CD4-positive, alpha-beta T cell treated with Interleukin-17A for 4 hours (primary cell): Measurements from ENCODE around the gene PNCK.
"Not testable (repeated sequence)": the region's sequence is repeated elsewhere in the genome, so short reads cannot be mapped to it uniquely, and the experiment has no call there.

ENCODE experiments used
- DNase-seq: peaks from one replicate; pipeline ENCODE4 v3.0.0-alpha.2; 2020; ENCODE audit warnings: mixed read lengths

Gene PNCK

DNA sequence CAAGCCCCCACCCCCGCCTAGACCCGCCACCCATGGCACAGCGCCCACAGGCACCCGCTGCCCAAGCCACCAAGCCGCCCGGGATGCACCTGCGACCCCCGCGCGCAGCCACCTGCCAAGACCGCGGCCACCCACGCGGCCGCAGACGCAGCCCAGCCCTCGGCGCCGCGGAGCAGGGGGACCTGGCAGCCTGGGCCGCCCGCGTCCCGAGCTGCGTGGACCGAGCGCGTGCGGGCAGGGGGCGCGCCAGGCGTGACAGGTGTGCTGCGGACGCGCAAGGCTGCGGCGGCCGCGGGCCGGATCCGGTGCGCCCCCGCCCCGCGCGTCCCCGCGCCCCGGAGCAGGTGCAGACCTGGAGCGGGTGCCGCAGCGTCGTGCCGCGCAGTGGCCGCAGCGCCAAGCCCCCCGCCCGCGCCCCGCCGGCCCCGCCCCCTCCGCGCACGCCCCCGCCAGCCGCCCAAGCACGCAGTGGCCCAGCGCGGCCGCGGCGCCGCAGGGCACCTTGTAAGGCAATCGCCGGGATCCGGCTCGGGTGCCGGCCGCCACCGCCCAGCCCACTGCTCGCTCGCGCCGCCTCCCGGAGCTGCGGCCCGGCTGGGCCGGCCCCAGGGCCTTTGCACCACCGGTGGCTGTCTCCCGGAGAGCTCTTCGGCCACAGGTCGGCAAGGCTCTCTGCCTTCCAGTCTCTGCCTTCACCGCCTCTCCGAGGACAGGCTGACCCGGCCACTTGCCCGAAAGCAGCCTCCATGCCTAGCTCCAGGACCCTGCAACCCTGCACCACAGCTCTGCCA is at the start of gene PNCK:
TSS of gene PNCK (minus strand) at position 386 of the 791 bp plus-strand sequence. CDS start 737 bp downstream, outside the sequence.
- DNase-seq, result no peak

DNA sequence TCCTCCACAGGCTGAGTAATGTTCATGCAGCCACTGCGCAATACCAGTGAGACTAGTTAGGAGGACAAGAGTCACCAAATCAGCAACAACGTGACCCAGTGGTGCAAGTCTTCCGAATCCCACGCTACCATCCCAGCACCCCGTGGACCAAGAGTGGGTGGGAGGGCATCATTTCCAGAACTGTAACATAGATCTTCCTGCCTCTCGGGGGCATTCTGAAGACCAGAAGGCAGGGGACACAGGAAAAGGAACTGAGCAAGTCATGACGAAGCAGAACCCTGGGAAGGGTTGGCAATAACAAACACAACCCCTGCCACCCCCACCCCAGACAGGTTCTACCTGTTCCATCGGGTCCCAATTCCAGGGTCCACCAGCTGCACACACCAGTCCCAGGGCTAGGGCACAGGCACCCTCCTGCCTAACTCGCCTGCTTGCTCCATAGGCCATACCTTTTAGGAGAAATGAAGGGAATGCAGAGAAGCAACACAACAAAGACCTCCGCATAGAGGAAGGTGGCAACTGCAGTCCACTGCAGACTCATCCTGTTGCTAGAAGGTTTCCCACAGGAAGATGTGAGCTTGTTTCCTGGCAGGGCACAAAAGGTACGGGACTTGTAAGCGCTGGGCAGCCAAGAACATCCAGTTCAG is 49.2 kb upstream of the PNCK start:
- no peak for DNase-seq

DNA sequence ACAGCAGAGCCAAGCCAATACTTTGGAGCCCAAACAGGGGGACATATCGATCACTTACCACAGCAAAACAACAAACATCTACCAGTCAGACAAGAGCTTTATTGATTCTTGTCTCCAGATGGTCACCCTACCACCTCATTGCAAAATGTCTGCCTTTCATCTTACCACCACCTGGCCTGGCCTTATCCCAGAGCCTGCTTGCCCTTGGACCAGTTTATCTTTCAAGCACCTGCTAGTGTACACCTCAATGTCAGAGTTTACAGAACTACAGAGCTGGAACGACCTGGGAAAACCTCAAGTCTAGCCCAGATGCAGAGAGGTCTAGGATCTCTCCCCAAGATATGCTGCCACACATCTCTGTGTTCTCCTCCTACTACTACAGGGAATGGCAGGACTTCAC is 46.1 kb upstream of the PNCK start:
- no peak for DNase-seq

DNA sequence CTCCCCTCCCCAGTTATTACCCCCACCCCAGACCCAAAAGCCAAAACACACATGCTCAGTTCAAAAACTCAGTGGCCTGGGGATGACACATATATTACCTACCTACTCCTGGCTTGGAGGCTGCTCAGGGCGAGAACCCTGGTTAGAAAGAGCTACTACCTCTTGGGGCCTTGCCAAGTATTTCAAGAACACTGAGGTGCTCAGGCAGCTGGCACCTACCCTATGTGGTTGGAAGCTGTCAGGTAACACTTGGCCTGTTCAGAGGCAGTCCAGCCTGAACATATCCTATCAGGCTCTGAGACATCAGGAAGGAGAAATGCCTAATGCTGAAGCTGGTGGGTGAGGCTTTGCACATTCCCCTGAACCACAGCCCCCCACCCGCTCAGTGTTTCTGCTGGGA is 45.6 kb upstream of the PNCK start:
- no peak for DNase-seq

GRCh38 chrX:153717445-153717844 is 43.8 kb upstream of the PNCK start:
- DNase-seq, result no peak

GRCh38 chrX:153714256-153714655 is 40.6 kb upstream of the PNCK start:
- DNase-seq, result no peak

DNA sequence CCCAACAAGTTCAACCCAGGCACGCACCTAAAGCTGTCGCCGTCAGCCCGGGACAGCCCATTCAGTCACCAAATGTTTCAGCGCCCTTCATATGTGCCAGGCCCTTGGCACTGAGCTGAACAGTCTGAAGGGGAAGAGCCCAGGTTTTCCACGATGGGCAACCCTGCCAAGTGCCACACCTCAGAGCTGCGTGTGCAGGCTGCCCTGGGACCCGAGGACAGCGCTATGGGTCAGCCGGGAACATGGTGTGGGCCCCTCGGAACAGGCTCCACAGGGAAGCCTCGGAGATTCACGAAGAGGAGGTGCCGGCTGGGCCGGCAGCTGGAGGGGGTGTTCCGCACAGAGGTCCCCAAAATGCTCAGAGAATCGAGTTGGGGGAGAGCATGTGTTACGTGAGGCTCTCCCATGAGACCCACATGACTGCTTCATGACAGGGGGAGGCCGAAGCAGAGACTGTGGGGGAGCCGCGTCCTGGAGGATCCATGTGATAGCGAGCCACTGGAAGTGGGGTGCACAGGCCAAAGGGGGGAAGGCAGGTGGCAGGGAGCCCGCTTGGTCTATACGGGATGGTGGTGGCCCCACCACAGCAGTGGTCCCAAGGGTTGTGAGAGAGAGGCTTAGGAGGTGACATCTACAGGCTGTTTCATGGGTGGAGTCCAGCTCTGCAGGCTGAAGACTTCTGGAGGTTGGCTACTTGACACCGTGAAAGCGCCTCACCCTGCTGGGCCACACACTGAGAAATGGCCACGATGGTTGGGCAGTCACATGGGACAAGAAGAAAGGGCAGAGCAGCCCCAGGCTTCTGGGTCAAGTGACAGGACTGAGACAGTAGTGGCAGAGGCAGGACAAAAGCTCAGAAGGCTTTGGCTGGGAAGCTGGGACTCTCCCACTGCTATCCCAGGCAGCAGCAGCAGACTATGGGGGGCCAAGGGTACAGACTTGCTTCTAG is 36.4 kb upstream of the PNCK start:
- DNase-seq, result no peak

DNA sequence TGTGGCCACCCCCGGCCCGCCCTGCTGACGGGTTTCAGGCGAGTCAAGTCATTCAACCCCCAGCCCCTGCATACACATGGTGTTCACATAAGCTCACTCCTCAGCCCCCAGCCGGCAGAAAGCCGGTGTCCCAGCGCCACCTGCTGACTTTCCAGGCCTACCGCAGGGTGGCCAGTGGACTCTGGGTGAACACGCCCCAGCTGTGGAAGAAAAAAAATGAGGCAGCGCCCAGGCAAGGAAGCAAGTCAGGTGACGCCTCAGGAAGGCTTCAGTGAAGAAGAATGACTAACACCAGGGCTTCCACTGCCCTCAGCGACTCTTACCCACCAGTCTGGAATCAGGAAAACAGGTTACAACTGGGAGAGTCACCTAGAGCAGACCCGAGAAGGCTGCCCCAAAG is 34.8 kb upstream of the PNCK start:
- DNase-seq, result peak; percentile 54

- no peak for DNase-seq
These were observed 33.8 kb upstream of the PNCK start for GRCh38 chrX:153707406-153707805.

- no peak for DNase-seq
These were observed 33.2 kb upstream of the PNCK start for GRCh38 chrX:153706799-153707198.

GRCh38 chrX:153705403-153706060 is 31.9 kb upstream of the PNCK start:
- not testable (repeated sequence) for DNase-seq

DNA sequence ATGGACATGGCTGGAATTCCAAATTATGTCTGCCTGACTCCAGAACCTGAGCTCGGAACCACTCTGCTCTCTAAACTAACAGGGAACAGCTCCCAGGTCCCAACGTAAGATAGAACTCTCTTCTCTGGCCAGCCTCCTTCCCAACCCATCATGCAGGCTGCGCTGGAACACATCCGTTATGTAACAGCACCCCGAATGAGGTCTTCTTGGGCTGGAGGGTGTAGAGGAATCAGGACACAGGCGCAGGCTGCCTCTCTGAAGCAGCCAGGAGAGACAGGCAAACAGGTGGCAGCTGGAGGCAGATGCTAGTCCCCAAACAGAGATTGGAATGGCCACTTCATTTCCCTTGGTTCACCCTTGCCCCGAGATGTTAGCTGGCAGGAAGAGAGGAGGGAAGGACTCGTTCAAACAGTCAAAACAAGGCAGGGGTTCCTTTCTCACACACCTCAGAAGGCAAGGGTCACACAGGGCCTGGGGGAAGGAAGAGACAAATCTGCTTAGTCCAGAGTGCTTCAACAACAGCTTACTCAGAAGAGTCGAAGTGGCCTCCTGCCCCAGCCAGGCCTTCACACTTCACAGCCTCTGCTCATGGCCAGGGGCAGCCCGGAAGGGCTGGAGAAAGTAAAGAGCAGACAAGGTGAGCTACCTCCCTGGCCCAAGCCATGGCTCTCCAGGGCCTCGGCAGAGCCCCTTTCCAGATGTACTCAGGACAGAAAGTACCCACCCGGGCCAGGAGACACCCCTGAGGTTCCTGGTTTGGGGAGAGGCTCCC is 31.2 kb upstream of the PNCK start:
- not testable (repeated sequence) for DNase-seq

DNA sequence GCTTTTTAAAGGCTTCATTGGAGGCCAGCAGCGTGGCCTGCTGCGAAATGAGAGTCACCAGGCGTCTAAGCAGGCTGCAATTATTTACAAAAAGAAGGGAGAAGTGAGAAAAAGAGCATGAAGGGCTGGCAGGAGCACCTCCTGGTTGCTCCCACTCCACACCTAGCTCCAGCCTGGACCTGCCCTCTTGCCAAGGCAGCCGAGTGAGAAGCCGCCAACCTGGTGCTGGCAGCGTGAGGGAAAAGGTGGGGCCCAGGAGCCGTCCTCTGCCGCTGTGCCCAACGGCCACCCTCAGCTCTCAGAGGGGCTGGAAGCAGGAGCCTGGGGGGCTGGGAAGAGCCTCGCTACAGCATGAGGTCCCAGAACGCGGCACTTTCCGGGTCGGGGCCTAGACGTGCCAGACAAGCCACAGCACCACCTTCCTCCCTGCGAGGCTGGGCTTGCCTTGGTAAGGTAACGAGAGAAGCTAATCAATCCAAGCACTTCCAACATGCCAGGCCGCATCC is 30.5 kb upstream of the PNCK start:
- no peak for DNase-seq

- no peak for DNase-seq
These were observed 29.4 kb upstream of the PNCK start for GRCh38 chrX:153703036-153703370.

DNA sequence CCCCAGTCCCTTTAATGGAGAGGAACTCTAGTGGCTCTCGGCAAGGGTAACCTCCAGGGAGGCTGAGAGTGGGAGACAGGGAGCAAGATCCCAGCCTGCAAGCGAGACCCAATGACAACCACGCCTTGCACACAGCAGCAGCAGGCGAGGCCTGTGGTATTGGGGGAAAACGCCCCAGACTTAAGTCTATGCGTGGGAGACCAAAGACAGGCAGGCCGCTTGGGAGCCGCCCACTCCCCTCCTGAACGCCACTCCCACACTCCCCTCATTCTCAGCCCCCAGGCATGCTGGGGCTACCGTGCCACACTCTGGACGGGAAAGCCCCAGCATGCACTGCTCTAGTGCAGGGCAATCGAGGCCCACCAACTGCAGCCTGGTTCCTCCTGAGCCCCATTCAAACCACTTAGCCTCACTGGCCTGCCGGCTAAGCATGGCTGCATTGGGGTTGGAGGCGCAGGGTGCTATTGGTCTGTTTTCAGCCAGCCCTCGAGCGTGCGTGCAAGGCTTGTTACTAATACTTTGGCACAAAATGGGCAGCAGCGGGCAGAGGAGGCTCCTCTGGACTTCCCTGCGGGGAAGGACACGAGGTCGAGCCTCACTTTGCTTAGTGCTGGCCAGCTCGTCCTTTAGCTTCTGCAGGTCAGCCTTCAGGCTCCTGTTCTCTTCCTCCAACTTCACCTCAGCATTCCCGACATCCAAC is 28.9 kb upstream of the PNCK start:
- no peak for DNase-seq

DNA sequence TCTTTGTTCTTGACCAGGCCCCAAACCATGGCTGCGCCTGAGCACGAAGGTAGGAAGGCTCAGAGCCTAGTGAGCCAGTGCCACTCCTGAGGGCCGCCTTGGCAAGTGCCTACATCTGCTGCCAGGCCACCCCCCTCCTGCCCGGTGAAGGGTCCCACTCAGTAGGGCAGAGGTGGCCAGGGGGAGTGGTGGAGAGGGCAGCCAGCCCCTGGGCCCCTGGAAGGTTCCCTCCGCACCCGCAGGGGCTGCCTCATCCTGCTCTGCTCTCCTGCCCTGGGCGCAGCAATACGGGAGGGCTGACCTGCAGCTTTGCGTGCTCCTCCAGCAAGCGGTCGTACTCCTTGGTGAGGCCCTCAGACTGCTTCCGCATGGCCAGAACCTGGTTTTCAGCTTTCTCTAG is 28.1 kb upstream of the PNCK start:
- DNase-seq, result no peak

DNA sequence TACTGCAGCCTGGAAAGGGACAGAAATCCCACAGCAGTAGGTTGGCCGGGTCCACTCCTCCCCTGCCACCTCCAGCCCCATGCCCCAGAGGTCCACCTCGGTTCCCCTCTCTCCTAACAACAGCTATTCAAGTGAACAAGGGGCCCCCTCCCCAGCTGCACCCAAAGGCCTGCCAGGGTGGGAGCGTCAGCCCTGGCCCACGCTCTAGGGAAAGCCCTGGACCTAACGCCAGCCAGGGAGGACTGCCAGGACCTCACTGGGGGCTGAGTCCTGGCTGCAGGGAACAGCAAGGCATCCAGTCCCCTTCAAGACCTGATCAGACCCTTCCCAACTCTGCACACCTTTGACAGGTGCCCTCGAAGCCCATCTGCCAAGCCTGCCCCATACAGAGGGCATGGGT is 27.4 kb upstream of the PNCK start:
- DNase-seq, result no peak

GRCh38 chrX:153700376-153700945 is 26.8 kb upstream of the PNCK start:
- no peak for DNase-seq

- DNase-seq, result not testable (repeated sequence)
These were observed 26.3 kb upstream of the PNCK start for GRCh38 chrX:153699784-153700371.

DNA sequence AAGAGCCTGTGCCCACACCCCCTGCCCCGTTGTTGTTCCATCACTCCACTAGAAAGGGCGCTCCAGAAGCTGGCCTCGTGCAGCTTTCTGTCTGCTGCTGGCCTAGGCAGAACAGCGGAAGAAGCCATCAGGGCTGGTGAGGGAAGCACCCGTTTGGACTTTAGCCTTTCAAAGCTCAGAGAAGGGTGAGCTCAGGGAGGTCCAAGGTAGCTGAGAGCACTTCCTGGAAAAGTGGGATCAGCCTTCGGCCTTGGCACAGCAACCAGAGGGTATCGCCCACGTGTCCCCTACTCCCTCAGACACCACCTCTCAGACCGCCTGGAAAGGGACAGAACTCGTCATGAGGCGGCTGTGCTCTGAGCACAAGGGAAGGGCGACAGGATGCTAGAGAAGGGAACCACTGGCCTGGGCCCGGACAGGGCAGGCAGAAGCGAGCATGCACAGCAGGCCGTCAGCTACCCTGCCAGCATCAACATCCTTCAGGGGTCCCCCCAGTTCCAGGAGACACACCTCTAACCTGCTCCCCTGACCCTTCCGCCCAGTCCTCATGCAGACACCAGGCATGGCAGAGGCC is 25.7 kb upstream of the PNCK start:
- DNase-seq, result not testable (repeated sequence)
